ENCODE measurements around the gene DMRTB1. TPM values are rescaled to one million over a fixed set of nuclear protein-coding genes. Genes with fewer than 3 reads are reported as not detected.

Gene DMRTB1
- total RNA-seq (2014; rRNA removed; shearing (Covaris generic)) = not detected in 2 replicates

- no peak for DNase-seq (ENCODE audit: low spot score)
Observed at GRCh38 chr1:53459321-53460175, at the start of gene DMRTB1. DMRTB1 (plus strand) TSS chr1:53459399; CDS start chr1:53459454, 55 bp downstream.

- DNase-seq (ENCODE audit: low spot score) = no peak
Observed at GRCh38 chr1:53409695-53410094, 49.5 kb upstream of the DMRTB1 start.

- DNase-seq (ENCODE audit: low spot score) = no peak
Observed at GRCh38 chr1:53410100-53410541, 49.1 kb upstream of the DMRTB1 start.

- no peak for DNase-seq (ENCODE audit: low spot score)
Observed at GRCh38 chr1:53410701-53411100, 48.5 kb upstream of the DMRTB1 start.

GRCh38 chr1:53411541-53412152, 47.6 kb upstream of the DMRTB1 start:
- peak; percentile 35 for DNase-seq (ENCODE audit: low spot score)

- peak; percentile 40 for DNase-seq (ENCODE audit: low spot score)
Observed at GRCh38 chr1:53412285-53413174, 46.7 kb upstream of the DMRTB1 start.

- peak; percentile 89 for DNase-seq (ENCODE audit: low spot score)
Observed at GRCh38 chr1:53413175-53414001, 45.8 kb upstream of the DMRTB1 start.

GRCh38 chr1:53414632-53415031, 44.6 kb upstream of the DMRTB1 start:
- DNase-seq (ENCODE audit: low spot score) = no peak

- DNase-seq (ENCODE audit: low spot score) = no peak
Observed at GRCh38 chr1:53415432-53415831, 43.8 kb upstream of the DMRTB1 start.

- no peak for DNase-seq (ENCODE audit: low spot score)
Observed at GRCh38 chr1:53416269-53416813, 42.9 kb upstream of the DMRTB1 start.

- no peak for DNase-seq (ENCODE audit: low spot score)
Observed at GRCh38 chr1:53417074-53417511, 42.1 kb upstream of the DMRTB1 start.

- no peak for DNase-seq (ENCODE audit: low spot score)
Observed at GRCh38 chr1:53419034-53419433, 40.2 kb upstream of the DMRTB1 start.

- DNase-seq (ENCODE audit: low spot score) = no peak
Observed at GRCh38 chr1:53420341-53420740, 38.9 kb upstream of the DMRTB1 start.

- DNase-seq (ENCODE audit: low spot score) = no peak
Observed at GRCh38 chr1:53421208-53421607, 38.0 kb upstream of the DMRTB1 start.

GRCh38 chr1:53430261-53430660, 28.9 kb upstream of the DMRTB1 start:
- peak; percentile 82 for DNase-seq (ENCODE audit: low spot score)

- peak; percentile 45 for DNase-seq (ENCODE audit: low spot score)
Observed at GRCh38 chr1:53430779-53431178, 28.4 kb upstream of the DMRTB1 start.

GRCh38 chr1:53431244-53431643, 28.0 kb upstream of the DMRTB1 start:
- no peak for DNase-seq (ENCODE audit: low spot score)

- peak; percentile 63 for DNase-seq (ENCODE audit: low spot score)
Observed at GRCh38 chr1:53431805-53432565, 27.2 kb upstream of the DMRTB1 start.

- DNase-seq (ENCODE audit: low spot score) = peak; percentile 60
Observed at GRCh38 chr1:53432611-53433010, 26.6 kb upstream of the DMRTB1 start.
